SH-SY5Y (cell line): Measurements from ENCODE around the gene TRIP6.

Source experiments
- GATA2 ChIP-seq: IDR thresholded peaks from 2 replicates; pipeline ENCODE4 v1.6.1; 2011; ENCODE audit warnings: mild to moderate bottlenecking, low read depth, low read length
- GATA3 ChIP-seq: IDR thresholded peaks from 2 replicates; pipeline ENCODE4 v1.6.1; 2011; ENCODE audit warnings: low read depth, mild to moderate bottlenecking, low read length, moderate library complexity

The TRIP6 gene

GRCh38 chr7:100878013-100878412, 10.8 kb downstream of the TRIP6 start:
- TF ChIP-seq GATA2 (no peak), GATA3 (no peak)

DNA sequence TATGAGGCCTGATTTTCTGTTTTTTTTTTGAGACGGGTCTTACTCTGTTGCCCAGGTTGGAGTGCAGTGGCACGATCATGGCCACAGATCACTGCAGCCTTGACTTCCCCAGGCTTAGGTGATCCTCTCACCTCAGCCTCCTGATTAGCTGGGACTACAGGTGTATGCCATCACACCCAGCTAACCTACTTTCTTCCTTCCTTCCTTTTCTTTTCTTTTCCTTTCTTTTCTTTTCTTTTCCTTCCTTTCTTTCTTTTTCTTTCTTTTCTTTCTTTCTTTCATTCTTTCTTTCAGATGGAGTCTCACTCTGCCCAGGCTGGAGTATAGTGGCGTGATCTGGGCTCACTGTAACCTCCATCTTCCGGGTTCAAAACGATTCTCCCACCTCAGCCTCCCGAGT, 11.5 kb downstream of the TRIP6 start:
- TF ChIP-seq GATA3 (no peak), GATA2 (no peak)

GRCh38 chr7:100879685-100880261, 12.6 kb downstream of the TRIP6 start:
- no peak for TF ChIP-seq GATA2
- no peak for TF ChIP-seq GATA3

DNA sequence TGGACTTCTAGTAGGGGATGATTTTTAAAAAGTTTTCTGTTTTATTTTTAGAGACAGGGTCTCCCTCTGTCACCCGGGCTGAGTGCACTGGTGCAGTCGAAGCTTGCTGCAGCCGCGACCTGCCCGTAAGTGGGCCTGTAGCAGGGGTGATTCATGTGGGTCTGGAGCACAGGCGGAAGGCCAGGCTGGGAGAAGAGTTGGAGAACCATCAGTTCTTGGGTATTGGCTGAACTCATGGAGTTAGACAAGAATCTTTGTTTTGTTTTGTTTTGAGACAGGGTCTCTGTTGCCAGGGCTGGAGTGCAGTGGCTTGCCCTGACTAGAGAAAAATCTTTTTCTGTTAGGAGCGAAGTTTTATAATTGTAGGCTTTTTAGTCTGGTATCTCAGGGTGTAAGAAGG, 13.5 kb downstream of the TRIP6 start:
- no peak for TF ChIP-seq GATA2
- TF ChIP-seq GATA3 = no peak

GRCh38 chr7:100881136-100881535, 13.9 kb downstream of the TRIP6 start:
- TF ChIP-seq GATA2 = no peak
- TF ChIP-seq GATA3 = no peak

- no peak for TF ChIP-seq GATA2
- TF ChIP-seq GATA3 = no peak
Measured at GRCh38 chr7:100882201-100882600, 15.0 kb downstream of the TRIP6 start.

GRCh38 chr7:100882785-100883526, 15.8 kb downstream of the TRIP6 start:
- TF ChIP-seq GATA3 = no peak
- no peak for TF ChIP-seq GATA2

- no peak for TF ChIP-seq GATA3
- TF ChIP-seq GATA2 = no peak
Measured at GRCh38 chr7:100884736-100885439, 17.7 kb downstream of the TRIP6 start.

- no peak for TF ChIP-seq GATA3
Measured at GRCh38 chr7:100885440-100886141, 18.4 kb downstream of the TRIP6 start.

DNA sequence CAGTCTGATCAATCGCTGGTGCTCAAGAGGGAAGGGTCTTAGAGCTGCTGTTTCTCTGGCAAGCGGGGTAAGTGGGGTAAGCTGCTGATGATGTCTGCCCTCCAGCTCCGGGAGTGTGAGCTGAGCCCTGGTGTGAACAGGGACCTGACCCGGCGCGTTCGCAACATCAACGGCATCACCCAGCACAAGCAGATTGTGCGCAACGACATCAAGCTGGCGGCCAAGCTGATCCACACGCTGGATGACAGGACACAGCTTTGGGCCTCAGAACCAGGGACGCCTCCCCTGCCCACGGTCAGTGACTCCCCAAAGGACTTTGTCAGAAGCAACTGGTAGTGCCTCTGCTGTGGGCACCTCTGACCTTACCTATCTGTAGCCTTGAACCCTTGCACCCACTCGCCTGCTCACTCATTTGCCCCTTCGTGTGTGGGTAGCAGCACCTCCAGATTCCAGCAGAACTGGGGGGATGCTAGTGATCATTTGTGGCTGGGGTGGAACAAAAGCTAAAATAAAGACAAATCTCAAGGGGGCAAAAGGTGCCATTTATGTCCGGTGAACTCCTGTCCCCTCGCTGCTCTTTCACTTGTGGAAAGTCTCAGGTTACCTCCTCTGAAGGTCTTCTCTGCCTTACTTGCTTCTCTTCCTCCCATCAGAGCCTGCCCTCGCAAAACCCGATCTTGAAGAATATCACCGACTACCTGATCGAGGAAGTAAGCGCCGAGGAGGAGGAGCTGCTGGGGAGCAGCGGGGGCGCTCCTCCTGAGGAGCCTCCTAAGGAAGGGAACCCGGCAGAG, 19.2 kb downstream of the TRIP6 start:
- no peak for TF ChIP-seq GATA2
- no peak for TF ChIP-seq GATA3

DNA sequence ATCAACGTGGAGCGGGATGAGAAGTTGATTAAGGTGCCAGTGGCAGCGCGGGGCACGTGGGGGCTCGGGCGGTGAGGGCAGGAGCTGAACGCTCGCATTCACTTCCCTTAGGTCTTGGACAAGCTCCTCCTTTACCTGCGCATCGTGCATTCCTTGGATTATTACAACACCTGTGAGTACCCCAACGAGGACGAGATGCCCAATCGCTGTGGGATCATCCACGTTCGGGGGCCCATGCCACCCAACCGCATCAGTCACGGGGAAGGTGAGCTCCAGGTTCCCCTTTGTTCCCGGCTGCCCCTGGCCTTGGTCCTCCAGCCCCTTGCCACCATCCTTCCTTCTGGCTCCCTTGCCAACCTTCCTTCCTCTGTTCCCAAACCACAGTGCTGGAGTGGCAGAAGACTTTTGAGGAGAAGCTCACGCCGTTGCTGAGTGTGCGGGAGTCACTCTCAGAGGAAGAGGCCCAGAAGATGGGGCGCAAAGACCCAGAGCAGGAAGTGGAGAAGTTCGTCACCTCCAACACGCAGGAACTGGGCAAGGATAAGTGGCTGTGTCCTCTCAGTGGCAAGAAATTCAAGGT, 19.8 kb downstream of the TRIP6 start:
- no peak for TF ChIP-seq GATA3
- no peak for TF ChIP-seq GATA2

DNA sequence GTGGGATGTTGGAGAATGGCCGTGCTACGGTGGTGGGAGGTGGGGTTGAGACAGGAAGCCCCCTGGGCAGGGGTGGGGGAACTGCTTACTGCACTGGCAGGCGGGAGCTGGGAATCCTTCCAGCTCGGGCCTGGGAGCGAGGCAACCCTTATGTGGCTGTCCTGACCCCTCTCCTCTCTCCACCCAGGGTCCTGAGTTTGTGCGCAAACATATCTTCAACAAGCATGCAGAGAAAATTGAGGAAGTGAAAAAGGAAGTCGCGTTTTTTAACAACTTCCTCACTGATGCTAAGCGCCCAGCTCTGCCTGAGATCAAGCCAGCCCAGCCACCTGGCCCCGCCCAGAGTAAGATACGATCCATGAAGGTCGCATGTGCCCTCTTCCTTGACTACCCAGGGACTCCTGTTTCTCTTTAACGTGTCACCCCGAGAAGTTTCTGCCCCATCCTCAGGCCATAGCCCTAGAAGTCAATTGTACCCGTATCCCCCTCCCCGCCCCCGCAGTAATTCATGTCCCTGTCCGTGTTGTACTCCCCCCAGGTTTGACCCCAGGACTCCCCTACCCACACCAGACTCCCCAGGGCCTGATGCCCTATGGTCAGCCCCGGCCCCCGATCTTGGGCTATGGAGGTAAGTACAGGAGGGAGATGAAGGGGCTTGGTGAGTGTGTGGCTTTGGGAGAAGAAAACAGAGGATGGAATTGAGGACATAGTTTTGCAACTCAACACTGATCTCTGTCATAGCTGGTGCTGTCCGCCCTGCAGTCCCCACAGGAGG, 20.5 kb downstream of the TRIP6 start:
- TF ChIP-seq GATA3 (no peak), GATA2 (no peak)

DNA sequence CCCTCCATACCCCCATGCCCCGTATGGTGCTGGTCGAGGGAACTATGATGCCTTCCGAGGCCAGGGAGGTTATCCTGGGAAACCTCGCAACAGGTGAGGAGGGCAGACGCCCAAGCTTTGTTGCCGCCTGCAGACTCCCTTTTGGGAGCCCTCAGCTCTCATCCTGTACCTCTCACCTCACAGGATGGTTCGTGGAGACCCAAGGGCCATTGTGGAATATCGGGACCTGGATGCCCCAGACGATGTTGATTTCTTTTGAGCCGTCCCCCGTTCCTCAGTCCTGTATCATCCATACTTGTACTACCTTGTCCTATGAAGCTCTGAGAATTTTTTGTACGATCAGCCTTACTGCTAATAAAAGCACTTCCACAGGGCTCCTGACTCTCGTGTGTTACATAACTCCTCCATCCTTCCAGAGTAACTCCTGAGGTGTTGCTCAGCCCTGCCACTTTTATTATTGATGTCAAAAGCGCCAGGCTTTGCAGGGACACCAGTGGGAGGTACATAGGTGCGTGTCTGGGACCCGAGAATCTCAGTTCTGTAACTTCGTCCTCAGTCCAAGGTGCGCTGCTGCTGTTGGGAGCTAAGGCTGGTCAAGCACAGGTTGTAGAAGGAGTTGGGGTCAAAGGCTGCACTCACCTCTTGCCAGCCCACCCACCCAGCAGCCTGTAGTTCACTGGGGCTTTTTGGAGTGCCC, 21.3 kb downstream of the TRIP6 start:
- TF ChIP-seq GATA2 (no peak), GATA3 (no peak)
